ENCODE measurements around the gene ANKRD34A.
A peak's percentile ranks its signal among the peaks of the same experiment; 100 is the strongest.

ANKRD34A gene

GRCh38 chr1:145990249-145990855 lies 26.0 kb upstream of the ANKRD34A start:
- no peak for DNase-seq

GRCh38 chr1:145988773-145989172 lies 24.4 kb upstream of the ANKRD34A start:
- DNase-seq: no peak

- no peak for DNase-seq
These were observed 23.6 kb upstream of the ANKRD34A start for GRCh38 chr1:145987926-145988325.

GRCh38 chr1:145986551-145986950 lies 22.2 kb upstream of the ANKRD34A start:
- DNase-seq: no peak

GRCh38 chr1:145985502-145986439 lies 21.4 kb upstream of the ANKRD34A start:
- DNase-seq: peak; percentile 56

- DNase-seq: no peak
These were observed 20.7 kb upstream of the ANKRD34A start for GRCh38 chr1:145985129-145985501.

GRCh38 chr1:145983960-145984830 lies 19.8 kb upstream of the ANKRD34A start:
- no peak for DNase-seq

- DNase-seq: peak; percentile 61
These were observed 18.9 kb upstream of the ANKRD34A start for GRCh38 chr1:145983206-145983675.

- no peak for DNase-seq
These were observed 17.8 kb upstream of the ANKRD34A start for GRCh38 chr1:145982010-145982723.

- DNase-seq: no peak
These were observed 16.2 kb upstream of the ANKRD34A start for GRCh38 chr1:145980457-145980994.

- DNase-seq: no peak
These were observed 15.5 kb upstream of the ANKRD34A start for GRCh38 chr1:145979746-145980456.

- DNase-seq: peak; percentile 96
These were observed 14.7 kb upstream of the ANKRD34A start for GRCh38 chr1:145978854-145979745.

GRCh38 chr1:145978471-145978853 lies 14.1 kb upstream of the ANKRD34A start:
- DNase-seq: no peak

- DNase-seq: peak; percentile 85
These were observed 13.4 kb upstream of the ANKRD34A start for GRCh38 chr1:145977486-145978470.

- no peak for DNase-seq
These were observed 12.6 kb upstream of the ANKRD34A start for GRCh38 chr1:145977016-145977415.

GRCh38 chr1:145975216-145975615 lies 10.8 kb upstream of the ANKRD34A start:
- DNase-seq: no peak

- DNase-seq: no peak
These were observed 10.3 kb upstream of the ANKRD34A start for GRCh38 chr1:145974721-145975120.

GRCh38 chr1:145972580-145972979 lies 8.2 kb upstream of the ANKRD34A start:
- DNase-seq: no peak

- DNase-seq: no peak
These were observed 2.9 kb upstream of the ANKRD34A start for GRCh38 chr1:145967288-145967687.

Measured in femur (tissue), 1 donor.